GM12891 (cell line): Measurements from ENCODE around the gene ERCC6L2.

ENCODE experiments used
- POLR2A ChIP-seq: IDR thresholded peaks from 2 replicates; pipeline ENCODE4 v1.6.1; 2011; ENCODE audit warnings: low read depth, low read length, control low read depth
- POLR2AphosphoS5 ChIP-seq: IDR thresholded peaks from 2 replicates; pipeline ENCODE4 v1.6.1; 2011; ENCODE audit warnings: low read depth, low read length, control low read depth
- SPI1 ChIP-seq: IDR thresholded peaks from 2 replicates; pipeline ENCODE4 v1.6.1; 2011; ENCODE audit warnings: low read depth, low read length, control low read depth
- TAF1 ChIP-seq: IDR thresholded peaks from 2 replicates; pipeline ENCODE4 v1.6.1; 2011; ENCODE audit warnings: low read depth, low read length, control low read depth

DNA sequence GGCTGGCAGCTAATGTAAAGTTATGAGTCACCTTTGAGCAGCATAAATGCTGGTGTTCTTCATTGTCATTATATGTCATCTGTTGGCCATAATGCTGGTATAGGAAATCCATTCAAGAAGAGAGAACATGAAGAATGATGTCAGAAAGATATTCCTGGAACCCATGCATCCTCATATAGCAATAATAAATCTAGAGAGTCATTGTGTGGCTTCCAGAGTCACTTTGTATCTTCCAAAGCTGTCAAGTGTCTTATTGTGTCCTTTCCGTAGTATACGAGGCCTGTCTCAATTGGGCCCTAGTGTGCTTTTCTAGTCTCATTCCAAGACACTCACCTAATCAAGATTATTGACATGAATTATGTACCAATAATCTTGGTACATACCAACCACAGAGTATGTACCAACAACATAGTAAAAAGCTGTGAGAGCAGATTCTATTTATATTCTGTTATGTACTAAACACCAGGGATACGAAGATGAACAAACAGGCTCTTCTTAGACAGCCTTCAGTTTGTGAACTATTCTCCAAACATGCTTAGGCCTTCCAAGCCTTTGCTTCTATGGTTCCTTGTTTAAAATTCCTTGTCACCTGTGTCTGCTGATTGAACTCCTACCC, 110.1 kb downstream of the ERCC6L2 start:
- TF ChIP-seq POLR2A (no peak), TAF1 (no peak), POLR2AphosphoS5 (no peak), SPI1 (no peak)
